GM18507 (cell line): ENCODE results near the gene FARP1.
"Not testable (repeated sequence)": the region's sequence is repeated elsewhere in the genome, so short reads cannot be mapped to it uniquely, and the experiment has no call there.

Source experiments
- DNase-seq: peaks from one replicate; pipeline ENCODE4 v3.0.0; 2011; ENCODE audit warnings: low read depth; ENCODE audit not compliant: insufficient read length; ENCODE audit errors: extremely low spot score
- FAIRE-seq: peaks from 2 replicates; lab custom pipeline; 2011; peaks lifted over from hg19 to GRCh38; lab: Jason Lieb, UNC

FARP1 gene

DNA sequence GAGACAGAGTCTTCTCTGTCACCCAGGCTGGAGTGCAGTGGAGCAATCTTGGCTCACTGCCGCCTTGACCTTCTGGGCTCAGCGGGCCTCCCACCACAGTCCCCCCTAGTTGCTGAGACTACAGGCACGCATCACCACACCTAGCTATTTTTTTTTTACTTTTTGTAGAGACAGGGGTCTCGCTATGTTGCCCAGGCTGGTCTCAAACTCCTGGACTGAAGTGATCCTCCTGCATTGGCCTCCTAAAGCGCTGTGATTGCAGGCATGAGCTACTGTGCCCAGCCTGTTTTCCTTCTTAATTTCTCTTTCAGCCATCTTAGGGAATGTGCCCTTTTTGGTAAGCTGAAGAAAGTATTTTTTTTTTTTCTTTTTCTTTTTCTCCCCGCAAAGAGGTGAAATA is 76.8 kb downstream of the FARP1 start:
- no peak for FAIRE-seq
- DNase-seq, result no peak

DNA sequence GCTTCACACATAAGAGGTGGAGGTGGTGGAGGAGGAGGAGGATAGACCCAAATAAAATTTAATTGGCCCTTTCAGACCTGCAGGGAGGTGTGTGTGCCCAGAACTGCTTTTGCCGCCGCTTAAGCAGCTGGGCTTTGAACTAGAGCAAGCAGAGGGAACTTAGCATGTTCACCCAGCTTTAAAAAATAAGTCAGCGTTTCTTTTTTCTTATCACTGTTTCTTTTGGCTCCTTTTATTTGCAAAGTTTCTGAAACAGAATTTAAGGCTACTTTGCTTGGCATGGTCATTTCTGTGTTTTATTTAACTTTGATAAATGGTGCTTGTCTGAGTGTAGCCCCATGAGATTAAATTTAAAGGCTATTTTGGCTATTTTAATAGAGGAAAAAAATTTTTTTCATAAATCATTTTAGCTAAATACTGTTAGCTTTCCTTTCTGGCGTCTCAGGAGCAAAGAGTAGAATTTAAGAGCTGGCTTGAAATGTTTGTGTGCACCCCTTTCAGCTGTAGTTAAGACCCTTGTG is 77.4 kb downstream of the FARP1 start:
- no peak for FAIRE-seq
- DNase-seq, result no peak

DNA sequence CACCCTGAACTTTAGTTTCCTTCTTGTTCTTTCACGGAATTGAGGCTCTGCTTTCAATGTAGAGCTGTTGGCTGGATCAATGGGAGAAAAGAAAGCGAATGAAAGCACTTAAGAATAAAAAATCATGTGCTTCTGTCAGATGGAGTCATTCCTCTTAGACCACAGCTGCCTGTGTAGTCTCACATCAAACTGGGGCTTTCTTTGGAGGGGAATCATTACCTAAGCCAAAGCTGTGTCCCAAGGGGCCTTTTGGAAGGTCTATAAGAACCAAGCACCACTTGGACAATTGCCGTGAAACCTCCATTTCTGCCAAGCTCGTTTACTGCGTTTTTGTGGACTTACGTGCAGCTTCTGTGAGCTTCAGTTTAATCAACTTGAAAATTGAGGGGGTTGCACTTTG is 78.3 kb downstream of the FARP1 start:
- FAIRE-seq (no peak), DNase-seq (no peak)

DNA sequence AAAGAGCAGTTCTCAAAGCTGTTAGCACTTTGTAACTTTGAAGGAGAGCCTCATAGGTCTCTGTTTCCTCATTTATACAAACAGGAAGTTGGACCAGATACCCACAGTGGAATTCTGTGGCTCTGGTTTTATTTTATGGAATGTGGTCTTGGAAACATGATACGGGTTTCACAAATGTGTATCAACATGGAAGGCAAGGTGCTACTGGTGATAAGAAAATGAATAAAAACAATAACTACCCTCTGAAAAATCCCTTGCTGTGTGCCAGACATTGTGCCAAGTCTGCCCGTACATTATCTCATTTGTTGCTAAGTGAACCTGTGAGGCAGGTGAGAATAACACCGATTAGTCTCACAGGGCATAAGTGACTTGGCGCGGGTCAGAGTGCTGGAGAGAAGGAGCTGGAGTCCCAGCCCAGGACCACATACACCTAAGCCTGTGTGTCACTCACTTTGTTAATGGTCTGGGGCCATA is 79.2 kb downstream of the FARP1 start:
- no peak for FAIRE-seq
- no peak for DNase-seq

DNA sequence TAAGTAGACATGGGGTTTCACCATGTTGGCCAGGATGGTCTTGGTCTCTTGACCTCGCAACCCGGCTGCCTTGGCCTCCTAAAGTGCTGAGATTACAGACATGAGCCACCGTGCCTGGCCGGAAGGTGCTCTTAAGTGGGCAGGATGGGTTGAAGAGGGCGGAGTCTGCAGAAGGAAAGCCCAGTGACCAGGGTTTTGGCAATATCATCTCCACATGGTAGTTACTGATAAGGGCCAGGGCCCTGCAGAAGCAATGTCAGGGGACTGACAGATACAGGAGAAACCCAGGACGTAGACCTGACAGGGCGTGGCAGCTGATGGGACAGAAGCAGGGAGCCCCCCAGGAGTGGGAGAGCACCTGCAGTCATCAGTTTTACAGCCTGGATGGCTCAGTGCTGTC is 79.9 kb downstream of the FARP1 start:
- DNase-seq (no peak), FAIRE-seq (no peak)

DNA sequence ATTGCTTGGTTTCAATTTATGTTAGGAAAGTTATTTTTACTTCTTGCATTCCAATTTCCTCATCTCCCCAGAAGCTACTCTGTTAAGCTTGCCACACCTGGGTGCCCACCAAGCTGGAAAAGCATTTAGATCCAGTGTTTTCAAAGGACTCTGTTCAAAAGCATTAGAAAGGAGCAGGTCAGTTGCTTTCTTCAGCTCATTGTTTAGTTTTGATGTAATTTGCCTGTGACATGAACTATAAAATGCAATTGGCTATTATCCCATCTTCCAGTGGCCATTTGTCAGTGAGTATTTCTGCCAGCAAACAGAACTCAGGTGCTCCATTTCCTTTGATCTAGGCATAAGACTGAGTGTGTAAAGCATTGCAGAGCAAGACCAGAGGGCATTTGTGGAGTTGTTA is 80.8 kb downstream of the FARP1 start:
- FAIRE-seq (no peak), DNase-seq (no peak)

DNA sequence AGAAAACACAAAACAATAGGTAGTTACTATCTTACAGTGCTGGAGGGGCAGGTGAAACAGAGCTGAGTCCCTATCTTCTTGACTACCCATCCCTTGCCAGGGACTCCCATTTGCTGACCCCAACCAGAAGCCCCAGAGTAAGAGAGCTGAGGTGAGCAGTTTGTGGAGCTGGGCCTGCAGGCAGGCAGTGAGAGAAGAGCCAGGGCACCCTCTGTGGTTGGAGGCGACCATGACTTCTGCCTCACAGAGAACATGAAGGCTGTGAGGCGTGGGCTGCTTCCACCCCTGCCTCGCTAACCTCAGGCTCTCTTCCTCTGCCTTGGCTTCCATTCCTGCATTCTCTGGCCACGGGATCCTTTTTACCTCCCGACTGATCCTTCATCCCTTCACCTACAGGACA is 81.7 kb downstream of the FARP1 start:
- DNase-seq (no peak), FAIRE-seq (no peak)

DNA sequence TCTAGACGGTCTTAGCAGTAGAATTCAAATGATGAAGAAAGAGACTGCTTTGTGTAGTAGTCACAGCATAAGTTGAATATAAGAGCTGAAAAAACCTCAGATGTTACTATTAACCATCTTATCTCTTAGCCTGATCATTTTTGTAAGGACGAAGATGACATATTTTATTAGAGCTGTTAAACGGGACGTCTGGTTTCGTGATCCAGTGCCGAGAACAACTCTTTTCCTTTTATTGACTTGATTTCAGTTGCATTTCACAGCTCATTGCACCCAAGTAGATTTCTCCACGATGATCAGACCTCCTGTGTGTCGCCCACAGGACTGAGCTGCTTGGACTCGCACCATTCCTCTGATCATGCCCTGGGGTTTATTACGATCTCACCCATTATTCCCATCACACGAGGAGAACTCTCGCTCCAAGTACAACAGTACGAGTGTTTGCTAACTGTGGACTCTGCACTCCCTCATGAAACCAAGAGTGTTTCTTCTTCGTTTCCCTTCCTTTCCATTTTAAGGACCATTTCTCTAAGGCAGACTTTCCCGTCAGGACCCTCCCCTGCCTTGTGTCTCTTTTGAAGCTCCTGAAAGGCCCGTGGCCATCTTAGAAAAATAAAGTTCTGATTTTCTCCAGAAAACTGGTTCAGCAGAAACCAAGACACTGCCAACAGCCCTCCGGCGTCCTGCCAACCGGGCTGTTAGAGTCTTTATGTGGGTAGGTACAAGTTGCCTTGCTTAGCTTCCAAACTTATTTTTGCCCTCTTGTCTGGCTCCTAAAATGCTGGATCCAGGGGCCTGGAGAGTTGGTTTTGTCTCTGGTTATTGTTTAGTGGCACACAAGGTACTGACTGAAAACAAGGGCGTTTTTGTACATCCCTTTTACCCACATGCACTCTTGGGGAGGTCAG is 82.4 kb downstream of the FARP1 start:
- no peak for DNase-seq
- FAIRE-seq, result no peak

DNA sequence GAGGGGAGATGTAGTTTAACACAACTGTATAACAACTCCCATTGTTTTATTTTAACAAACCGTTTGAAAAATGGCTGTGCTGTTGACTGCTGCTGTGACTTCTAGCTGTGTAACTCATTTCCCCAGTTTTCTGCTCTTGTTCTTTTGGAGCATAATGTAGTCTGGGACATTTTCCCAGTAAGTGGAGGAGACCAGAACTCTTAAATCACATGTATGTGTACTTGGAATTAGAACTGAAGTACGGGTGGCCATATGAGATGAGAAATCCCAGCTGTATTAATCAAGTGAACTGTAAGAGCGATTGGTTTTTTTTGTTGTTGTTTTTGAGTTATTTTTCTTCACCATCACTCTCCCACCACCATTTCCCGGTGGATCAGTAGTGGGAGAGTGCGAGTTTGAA is 83.6 kb downstream of the FARP1 start:
- FAIRE-seq (no peak), DNase-seq (no peak)

DNA sequence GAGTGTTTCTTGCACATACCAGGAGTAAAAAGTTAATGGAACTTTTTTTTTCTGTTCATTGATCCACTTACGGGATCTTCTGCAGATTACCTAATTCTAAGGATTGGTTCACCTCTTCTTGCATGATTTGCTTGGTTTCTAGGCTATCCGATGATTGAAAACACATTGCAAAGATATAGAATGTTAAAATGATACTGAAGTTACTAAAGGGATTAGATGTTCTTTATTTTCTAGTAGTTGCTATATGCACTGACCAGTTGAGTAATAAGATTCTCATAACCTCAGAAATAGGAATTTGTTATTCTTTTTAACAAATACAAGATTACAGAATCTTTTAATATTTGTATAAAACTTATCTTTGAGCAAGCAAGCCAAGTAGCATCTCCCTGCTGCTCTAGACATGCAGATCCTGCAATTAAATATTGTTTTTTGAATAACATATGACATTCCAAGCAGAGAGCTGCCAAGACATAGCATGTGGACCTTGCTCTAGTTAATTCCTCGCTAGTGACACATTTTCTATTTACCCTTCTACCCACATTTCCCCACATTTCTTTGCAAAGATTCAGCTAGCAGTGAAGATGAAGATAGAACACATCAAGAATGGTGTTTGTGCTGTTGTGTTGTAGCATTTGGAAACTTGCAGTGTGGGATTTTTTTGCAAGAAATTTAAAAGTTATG is 85.9 kb downstream of the FARP1 start:
- FAIRE-seq, result no peak
- no peak for DNase-seq

DNA sequence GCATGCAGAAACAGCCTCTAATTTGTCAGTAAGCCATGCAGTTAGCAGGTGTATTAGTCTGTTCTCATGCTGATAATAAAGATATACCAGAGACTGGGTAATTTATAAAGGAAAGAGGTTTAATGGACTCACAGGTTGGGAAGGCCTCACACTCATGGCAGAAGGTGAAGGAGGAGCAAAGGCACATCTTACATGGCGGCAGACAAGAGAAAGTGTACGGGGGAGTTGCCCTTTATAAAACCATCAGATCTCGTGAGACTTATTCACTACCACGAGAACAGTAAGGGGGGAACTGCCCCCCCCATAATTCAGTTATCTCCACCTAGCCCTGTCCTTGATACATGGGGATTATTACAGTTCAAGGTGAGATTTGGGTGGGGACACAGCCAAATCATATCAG is 87.9 kb downstream of the FARP1 start:
- FAIRE-seq, DNase-seq: not testable (repeated sequence)

DNA sequence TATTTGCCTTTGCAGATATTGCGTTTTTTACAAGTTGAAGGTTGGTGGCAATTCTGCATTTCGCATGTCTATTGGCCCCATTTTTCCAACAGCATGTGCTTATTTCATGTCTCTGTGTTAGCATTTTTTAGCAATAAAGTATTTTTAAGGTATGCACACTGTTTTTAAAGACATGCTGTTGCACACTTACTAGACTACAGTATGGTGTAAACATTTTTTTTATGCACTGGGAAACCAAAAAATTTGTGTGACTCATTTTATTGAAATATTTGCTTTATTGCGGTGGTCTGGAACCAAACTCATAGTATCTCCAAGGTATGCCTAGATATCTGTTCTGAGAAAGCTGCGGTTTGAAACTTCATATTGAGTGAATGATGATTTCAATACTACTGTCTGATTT is 89.6 kb downstream of the FARP1 start:
- no peak for DNase-seq
- no peak for FAIRE-seq

DNA sequence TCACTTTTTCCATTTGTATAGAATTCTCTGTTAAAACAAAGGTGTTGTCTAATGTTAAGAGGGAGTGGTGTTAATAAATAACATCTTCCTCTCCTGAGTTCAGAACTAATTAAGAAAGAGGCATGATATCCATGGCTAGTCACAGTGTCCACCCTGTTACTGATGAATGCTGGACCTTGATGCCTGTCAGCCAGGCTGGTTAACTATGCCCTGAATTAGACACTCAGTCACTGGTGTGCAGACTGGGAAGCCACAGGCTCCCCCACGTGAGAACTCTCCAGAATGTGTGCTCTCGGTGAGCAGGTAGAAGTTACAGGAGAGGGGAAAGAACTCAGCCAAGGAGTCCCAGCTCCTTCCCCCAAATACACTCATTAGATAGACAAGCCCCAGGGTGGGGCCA is 90.2 kb downstream of the FARP1 start:
- FAIRE-seq (no peak), DNase-seq (no peak)

DNA sequence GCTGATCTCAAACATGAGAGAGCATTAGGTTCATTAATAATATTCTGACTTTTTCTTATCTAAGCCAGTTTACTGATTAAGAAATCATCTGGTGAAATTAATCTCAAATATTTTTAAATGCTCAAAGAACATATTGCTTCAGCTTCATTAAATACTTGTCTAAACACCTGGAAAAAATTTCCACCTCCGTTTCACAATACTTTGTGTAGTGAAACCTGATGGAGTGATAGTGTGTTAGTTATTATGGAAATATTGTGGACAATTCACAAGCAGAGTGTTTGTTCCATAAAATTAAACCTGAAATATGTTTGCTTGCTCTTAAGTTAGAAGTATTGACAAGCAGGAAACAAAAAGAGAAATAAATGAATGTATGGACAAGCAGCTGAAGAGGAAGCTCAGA is 91.5 kb downstream of the FARP1 start:
- FAIRE-seq (no peak), DNase-seq (no peak)

DNA sequence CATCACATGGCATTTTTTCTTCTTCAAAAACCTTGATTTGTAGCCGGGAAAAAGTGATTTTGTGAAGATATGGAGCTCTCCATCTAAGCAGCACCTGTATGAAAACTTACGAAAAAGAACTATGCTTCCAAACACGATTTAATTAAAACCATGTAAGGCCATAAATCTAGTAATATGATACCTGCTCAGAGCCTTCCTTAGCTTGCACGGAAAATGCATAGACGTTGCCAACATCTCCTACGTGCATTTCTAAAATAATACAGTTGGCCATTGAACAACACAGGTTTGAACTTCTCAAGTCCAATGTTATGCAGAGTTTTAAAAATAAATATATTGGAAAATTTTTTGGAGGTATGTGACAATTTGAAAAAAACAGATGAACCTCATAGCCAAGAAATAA is 93.3 kb downstream of the FARP1 start:
- FAIRE-seq (no peak), DNase-seq (no peak)

DNA sequence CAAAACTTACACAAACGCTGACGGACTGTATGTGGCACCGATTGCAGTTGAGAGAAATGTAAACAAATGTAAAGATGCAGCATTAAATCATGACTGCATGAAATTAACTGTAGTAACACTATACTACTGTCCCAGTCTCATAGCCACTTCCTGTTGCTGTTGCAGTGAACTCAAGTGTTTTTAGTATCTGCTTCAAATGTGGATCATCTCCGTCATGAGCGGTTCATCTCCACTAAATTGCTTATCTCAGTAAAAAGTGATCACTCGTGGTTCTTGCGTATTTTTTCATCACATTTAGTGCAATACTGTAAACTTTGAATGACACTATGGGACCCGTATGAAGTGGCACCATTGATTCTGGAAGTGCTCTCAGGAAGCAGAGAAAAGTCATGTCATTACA is 94.4 kb downstream of the FARP1 start:
- no peak for FAIRE-seq
- DNase-seq, result no peak

DNA sequence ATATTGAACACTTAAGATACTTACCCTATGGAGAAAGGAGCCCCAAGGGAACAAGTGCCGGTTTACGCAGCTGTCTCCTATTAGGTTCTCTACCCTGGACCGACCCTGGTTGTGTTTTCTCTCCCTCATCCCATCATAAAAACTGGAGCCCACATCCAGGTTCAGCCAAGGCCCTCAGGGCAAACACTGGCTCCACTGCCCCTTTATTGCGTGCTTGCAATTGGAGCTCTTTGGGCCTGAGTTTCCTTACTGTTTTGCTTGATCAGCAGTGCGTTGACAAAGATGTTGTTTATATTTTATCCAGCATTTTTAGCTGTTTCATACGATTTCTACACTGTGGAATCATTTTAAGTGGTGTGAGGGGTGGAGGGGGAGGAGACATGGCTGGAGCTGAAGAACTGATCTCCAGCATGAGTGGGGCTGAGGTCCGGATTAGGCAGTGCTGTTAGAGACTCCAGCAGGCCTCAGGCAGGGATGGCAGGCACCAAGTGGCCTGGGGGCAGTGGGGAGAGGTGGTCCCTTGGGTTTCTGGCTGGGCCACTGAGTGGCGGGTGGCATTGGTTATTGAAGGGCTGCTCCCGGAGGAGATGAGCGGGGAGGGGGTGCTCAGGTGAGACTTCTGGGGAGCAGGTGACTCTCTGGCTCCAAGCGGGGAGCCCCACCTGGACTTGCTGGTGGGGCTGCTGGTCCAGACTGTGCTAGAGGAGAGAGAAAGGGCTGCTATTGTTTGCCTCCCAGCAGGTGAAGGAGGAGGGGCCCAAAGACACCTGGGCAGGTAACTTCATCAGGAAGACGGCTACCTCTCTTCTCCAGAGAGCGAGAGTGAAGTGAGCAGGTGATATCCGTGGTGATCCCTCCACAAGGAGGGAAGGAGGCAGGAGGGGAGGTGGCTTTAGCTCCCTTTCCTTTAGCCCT is 96.5 kb downstream of the FARP1 start:
- no peak for DNase-seq

DNA sequence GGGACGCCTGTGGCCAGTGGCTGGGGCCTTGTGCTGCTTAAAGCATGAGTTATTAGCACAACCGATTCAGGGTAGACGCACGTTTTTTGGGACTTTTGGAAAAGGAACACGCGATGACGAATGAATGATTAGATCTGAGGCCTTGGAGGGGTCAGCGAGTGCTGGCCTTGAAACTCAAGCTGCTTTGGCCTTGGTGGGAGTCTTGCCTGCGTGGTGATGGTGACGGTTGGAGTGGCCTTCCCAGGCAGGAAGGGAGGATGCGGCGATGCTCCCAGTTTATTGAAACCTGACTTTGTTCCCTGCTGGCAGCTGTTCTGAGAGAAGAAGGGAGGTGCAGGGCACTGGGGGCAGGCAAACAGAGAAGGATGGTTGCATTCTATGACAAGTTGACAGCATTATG is 97.2 kb downstream of the FARP1 start:
- DNase-seq (no peak), FAIRE-seq (no peak)

More for the DNA sequence above, 96.5 kb downstream of the FARP1 start:
- FAIRE-seq, result no peak

DNA sequence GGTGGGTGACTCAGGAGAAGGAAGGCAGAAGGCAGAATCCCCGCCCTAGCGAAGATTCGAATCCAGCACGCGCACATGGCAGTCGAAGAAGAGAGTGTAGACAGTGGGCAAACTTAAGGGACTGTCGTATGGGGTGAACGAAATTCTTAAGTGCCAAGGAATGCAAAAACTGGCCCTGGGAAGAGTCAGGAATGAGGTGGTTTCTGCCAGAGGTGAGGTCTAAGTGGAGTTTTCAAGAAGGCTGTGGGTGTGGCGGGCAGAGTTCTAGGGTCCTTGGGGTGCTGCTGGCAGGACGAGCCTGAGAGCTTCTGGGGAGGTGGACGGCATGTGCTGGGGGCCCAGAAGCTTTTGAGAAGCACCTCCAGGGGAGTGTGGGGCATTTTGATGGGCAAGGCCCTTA is 98.1 kb downstream of the FARP1 start:
- DNase-seq (no peak), FAIRE-seq (no peak)

DNA sequence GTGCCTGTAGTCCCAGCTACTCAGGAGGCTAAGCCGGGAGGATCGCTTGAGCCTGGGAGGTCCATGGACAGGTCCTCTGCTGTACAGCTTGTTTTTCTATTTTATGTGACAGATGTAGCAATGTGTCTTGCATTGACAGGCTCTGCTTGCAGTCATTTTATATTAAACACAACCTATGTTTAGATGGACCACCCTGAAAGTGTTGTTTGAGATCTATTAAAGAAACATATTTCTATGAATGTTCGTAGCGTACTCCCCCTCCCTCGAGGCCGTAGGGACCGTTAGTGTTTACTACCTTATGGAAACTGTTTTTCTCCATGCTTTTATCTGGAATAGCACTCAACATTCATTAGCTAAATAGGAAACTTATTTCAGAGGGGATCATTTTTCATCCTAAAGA is 99.1 kb downstream of the FARP1 start:
- DNase-seq (no peak), FAIRE-seq (no peak)
